C1 segment of cervical spinal cord (tissue), 14 donors: ENCODE results near the gene SOX18.

Source experiments
- DNase-seq, 14 donors: peaks; one replicate each; lab custom pipeline; 2025; lab: John Stamatoyannopoulos, UW

SOX18 gene

GRCh38 chr20:64069209-64069613 lies 19.8 kb upstream of the SOX18 start:
- DNase-seq = no peak

GRCh38 chr20:64068386-64069208 lies 19.2 kb upstream of the SOX18 start:
- DNase-seq = no peak

- no peak for DNase-seq
Observed at GRCh38 chr20:64067733-64068307, 18.4 kb upstream of the SOX18 start.

GRCh38 chr20:64067005-64067632 lies 17.7 kb upstream of the SOX18 start:
- no peak for DNase-seq

GRCh38 chr20:64065974-64066343 lies 16.5 kb upstream of the SOX18 start:
- DNase-seq = no peak

- DNase-seq = no peak
Observed at GRCh38 chr20:64065062-64065973, 15.9 kb upstream of the SOX18 start.

- no peak for DNase-seq
Observed at GRCh38 chr20:64064145-64064698, 14.8 kb upstream of the SOX18 start.

GRCh38 chr20:64063389-64064144 lies 14.1 kb upstream of the SOX18 start:
- DNase-seq = peak in 2 of 14 donors; percentile 16 to 50

- DNase-seq = peak; percentile 80 to 98 (median 93)
Observed at GRCh38 chr20:64062596-64063388, 13.4 kb upstream of the SOX18 start, which contains the start of gene TCEA2. TSS of gene TCEA2 (plus strand) at chr20:64063198. CDS start at chr20:64063313, 115 bp downstream.

GRCh38 chr20:64062276-64062595 lies 12.8 kb upstream of the SOX18 start:
- DNase-seq = peak in 3 of 14 donors; percentile 36 to 49 (median 42)

GRCh38 chr20:64058536-64058935 lies 9.1 kb upstream of the SOX18 start:
- DNase-seq = no peak

GRCh38 chr20:64057628-64058498 lies 8.4 kb upstream of the SOX18 start:
- peak in 7 of 14 donors; percentile 5 to 80 (median 33) for DNase-seq

GRCh38 chr20:64056889-64057627 lies 7.6 kb upstream of the SOX18 start:
- no peak for DNase-seq

- DNase-seq = no peak
Observed at GRCh38 chr20:64056639-64056888, 7.1 kb upstream of the SOX18 start.

- DNase-seq = peak in 1 of 14 donors; percentile 38
Observed at GRCh38 chr20:64055893-64056638, 6.6 kb upstream of the SOX18 start.

GRCh38 chr20:64055396-64055892 lies 6.0 kb upstream of the SOX18 start:
- no peak for DNase-seq
